ENCODE measurements around the gene ZRANB1.

- no peak for TF ChIP-seq DZIP1 (CRISPR knock-in tag; IDR thresholded peaks at IDR 0.05)
- TF ChIP-seq ATF2 (CRISPR knock-in tag; IDR thresholded peaks at IDR 0.05): no peak
- no peak for TF ChIP-seq ZNF234 (CRISPR knock-in tag; conservative IDR thresholded peaks at IDR 0.05)
- no peak for TF ChIP-seq RAD21 (CRISPR knock-in tag; IDR thresholded peaks at IDR 0.05)
- TF ChIP-seq ZNF143 (CRISPR knock-in tag; IDR thresholded peaks at IDR 0.05): no peak
- TF ChIP-seq STAT6 (CRISPR knock-in tag; IDR thresholded peaks at IDR 0.05; ENCODE audit: borderline replicate concordance): no peak
- no peak for TF ChIP-seq HMGXB4 (CRISPR knock-in tag; IDR thresholded peaks at IDR 0.05; ENCODE audit: borderline replicate concordance in 1 of 2, low read depth in 1 of 2)
- TF ChIP-seq YY1 (IDR thresholded peaks at IDR 0.05; ENCODE audit: insufficient read depth, insufficient replicate concordance, low read depth, low read length): no peak
- no peak for TF ChIP-seq CEBPB (IDR thresholded peaks at IDR 0.05; ENCODE audit: borderline replicate concordance, low read depth, low read length)
These were observed 73.5 kb downstream of the ZRANB1 start for GRCh38 chr10:125015356-125015944.

Data from HepG2 (cell line).